HG02973 (cell line): ENCODE results near the gene TENM4.

Source experiments
- ATAC-seq: cut with Tn5 transposase; IDR thresholded peaks from one replicate; pipeline ENCODE4 v1.9.1; 2021; ENCODE audit warnings: moderate library complexity; ENCODE audit not compliant: unreplicated experiment

The TENM4 gene

DNA sequence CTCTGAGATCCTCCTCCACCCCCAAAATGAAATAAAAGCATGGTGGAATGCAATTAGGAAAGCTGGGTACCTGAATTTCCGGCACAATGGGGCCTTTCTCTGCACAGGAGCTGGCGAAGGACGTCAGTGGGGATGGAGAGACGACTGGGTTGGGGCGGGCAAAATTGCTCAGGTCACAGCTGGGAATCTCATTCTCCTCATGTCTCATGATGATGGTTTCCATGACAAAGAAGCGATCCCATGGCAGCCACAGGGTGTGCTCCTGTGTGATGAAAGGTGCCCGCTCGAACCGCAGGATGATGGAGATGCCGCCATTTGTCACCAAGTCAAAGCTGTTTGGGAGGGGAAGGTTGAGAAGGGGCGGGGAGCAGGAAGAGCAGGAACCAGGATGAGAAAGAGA, 708.6 kb downstream of the TENM4 start:
- no peak for ATAC-seq

DNA sequence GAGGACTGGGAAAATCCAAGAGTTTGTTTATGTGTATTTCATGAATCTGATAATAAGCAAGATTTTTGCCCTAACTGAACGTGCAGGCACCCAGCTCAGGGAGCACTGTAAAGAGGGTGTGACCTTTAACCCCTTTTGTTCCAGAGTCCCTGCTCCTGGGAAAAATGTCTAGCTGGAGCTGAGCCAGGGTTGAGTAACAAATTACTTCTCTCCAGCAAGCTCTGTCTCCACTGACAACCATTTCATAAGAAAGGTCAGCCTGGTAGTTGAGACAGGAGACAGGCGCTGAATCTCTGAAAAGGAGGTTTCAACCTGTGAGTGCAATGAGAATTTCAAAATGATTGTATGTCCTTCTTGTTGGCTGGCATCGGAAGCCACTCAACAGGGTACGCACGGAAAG, 709.8 kb downstream of the TENM4 start:
- ATAC-seq = no peak

DNA sequence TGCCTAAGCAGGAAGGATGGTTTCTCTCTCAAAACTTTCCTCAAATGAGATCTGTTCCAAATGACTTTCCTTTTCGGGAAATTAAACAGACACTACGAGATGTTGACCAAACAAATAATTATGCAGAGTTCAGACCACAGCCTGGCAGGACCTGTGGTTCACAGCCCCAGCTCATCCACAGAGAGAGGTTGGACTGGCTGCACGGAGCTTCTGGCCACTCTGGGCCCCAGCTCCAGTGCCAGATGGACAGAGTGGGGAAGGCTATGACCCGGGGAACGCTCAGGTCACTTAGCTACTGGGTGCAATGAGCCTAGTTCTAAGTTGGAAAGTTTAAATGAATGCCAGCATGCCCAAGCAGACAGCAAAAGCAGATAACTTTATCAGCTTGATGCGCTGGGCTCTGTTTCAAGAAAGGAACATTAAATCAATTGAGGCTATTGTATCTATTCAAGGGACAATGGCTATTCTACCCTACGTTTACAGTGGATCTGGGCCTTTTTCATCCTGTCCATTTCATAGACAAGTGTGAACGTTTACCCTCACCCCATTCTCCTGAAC, 710.5 kb downstream of the TENM4 start:
- no peak for ATAC-seq

DNA sequence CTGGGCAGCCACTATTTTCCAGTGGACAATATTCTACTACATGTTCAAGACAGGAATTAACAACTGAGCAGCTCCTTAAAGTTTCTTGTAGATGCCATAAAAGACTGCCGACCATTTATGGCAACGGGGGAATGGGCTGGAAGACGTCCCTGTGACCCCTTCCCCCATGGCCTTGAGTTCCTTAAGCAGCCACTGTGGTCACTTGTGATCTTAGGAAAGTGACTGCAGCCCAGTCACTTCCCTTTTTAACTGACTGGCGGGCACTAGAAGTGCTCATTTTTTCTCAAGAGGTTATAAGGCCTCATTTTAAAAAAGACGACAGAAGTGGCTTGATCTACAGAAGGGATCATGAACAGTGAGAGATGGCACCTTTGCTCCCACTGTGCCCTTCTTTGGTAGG, 713.0 kb downstream of the TENM4 start:
- ATAC-seq = no peak

DNA sequence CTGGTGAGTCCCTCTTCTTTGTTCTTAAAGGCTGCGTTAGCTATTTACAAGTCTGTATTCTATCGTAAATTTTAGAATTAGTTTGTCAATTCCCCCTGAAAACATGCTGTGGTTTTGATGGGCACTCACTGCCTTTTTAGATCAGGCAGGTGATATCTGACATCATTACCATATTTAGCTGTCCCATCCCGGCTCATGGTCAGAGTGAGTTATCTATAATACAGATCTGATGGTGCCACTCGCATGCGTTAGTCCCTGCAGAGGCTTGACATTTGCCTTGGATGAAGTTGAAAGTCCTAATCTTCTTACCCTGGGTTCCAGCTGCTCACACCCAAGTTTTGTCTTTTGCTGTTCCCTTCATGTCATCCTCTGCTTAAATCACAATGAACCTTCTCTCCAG, 715.6 kb downstream of the TENM4 start:
- no peak for ATAC-seq

DNA sequence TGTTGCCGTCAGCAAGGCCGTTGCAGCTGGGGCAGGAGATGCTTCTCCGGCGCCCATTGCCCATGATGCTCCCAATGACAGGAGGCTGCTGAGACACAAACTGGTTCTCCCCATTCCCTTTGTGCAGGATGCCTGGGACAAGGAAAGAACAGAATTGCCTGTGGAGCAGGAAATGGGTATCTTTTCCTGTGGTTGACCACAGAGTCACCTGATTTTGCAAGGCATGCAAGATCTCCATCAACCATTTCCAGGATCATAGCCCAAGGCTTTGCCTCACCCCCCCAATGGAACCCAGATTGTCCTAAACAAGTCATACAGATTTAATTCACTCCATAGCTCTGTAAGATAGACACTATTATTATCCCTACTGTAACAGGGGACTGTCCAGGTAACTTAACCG, 718.0 kb downstream of the TENM4 start:
- ATAC-seq = no peak

DNA sequence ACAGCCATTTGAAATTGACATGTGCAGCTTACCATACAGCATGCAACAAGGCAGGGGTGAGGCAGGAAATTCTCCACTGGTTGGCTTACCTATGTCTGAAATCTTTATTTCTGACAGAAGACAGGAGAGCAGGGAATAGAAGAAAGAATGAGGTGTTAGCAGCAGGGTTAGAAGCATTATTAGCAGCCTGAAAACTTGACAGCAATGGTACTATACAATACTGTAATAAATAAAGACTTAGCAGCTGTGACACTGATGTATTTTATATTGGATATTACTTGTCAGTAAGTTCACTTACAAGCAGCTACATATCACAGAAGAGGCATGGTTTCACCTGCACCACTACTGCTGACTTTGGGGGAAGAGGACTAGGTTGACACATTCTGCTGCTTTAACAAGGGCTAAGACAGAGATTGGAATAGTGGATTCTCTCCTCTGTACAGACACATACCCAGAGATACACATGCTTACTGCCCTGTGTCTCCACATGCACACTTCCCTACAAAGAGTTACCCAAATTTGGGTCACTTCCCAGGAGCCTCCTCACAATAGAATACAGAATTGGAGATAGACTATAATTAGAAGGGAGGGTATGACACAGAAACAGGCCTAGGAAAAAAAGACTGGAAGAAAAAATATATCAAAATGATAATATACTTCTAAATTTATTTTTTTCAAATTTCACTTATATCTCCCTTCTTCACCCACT, 720.4 kb downstream of the TENM4 start:
- ATAC-seq = no peak

DNA sequence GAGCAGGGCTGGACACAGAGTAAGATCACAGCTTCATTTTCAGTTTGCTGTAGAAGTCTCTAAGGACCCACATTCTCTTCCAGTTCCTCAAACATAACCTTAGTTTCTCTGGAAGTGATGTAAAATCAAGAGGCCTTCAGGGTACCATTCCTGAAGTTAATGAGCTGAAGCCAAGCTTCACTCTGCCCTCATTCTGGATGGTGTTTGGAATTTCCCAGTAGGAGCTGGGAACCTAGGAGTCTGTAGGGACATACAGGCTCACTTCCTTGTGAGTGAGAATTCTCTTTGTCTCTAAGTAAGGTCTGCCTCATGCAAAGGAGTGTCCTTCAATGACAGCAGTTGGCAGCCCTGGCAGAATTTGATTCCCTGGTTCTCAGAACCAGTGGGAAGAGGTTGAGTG, 723.8 kb downstream of the TENM4 start:
- no peak for ATAC-seq

DNA sequence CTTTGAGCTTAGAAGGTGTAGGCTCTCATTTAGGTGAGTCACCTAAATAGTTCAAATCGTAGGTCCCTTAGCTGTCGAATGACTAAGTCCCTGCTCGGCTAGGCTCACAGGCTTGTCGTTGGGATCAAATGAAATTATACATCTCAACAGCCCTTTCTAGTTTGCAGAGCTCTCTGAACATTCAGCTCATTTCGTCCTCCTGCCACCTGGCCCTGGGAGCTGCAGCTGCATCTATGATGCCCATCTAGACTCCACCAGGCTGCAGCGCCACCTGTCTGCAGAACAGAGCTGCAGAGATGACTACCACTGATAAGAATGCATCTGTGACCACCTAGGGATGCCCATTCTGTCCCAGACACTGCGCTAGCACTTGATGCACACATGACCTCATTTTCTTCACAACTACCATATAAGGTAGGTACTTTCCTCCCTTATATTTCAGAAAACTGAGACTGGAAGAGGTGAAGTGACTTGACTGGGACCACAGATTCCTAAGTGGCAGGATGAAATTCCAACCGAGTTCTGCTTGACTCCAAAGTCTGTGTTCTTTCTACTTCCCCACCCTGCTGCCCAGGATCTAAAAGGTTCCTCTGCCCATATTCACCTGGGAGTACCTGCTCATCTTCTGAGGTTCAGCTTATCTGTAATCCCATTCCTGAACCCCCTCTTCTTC, 725.1 kb downstream of the TENM4 start:
- ATAC-seq = peak; percentile 75

DNA sequence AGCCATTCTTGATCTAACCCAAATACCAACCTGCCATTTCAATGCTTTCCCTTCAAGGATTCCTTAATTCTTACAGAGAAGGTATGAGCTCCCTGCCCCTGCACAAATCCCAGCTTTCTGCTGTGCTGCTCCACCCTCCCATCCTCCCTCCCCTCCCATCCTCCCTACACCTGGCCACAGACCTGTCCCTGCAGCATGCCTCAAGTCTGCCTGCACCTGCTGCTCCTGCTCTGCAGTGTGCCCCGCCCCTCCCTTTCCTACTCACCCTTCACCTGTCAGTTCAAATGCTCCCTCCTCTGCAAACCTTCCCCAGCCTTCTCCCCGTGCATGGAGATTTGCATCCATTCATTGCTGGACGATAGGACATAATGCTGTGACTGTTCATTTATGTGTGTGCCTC, 726.3 kb downstream of the TENM4 start:
- no peak for ATAC-seq

DNA sequence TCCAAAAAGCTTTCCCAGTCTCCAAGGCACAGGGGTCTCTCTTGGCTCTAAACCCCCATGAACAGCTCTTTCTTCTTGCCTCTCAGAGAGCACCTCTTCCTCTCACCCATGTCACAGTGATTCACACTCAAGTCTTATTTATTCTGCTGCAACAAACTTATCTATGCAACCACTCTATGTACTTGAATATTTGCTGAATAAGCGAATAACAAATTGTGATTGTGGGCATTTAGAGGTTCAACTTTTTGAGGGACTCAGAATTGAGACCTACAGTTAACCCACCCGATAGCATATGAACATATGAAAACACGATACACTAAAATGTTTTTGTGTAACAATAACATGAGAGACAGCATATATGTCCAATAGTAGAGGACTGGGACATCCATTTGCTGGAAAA, 729.1 kb downstream of the TENM4 start:
- ATAC-seq = no peak

DNA sequence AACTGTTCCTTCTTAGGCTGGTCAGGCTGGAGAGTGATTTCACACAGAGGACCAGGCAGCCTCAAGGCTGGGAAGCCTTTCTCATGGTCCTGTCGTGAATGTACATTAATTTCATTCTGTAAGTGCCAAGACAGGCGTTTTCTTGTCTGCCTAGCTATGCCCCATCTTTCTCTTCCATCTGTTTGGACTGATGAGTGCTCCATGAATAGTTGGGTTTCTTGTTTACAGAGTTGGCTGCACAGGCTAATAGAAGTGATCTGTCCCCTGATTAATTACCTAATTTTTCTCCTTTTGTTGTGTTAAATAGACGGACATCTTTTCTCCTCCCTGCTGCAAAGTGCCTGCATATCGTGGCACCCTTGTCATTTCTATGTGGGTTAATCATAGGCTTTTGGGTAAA, 730.4 kb downstream of the TENM4 start:
- ATAC-seq = no peak

DNA sequence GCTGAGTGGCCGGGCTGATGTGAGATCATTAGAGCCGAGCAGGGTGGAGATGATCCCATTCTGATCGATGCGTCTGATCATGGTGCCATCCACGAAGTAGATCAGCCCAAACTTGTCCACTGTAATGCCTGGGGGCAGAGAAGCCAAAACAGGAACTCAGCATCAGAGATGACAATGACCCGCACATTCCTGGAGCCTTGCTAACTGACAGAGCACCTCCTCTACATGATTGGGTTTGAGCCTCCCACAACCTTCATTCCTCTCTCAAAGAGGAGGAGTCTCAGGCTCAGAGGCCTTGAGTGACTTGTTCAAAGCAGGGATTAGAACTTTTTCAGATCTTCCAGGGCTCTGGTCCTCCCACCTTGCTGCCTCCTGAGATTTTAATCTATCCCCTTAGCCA, 732.4 kb downstream of the TENM4 start:
- ATAC-seq = no peak

DNA sequence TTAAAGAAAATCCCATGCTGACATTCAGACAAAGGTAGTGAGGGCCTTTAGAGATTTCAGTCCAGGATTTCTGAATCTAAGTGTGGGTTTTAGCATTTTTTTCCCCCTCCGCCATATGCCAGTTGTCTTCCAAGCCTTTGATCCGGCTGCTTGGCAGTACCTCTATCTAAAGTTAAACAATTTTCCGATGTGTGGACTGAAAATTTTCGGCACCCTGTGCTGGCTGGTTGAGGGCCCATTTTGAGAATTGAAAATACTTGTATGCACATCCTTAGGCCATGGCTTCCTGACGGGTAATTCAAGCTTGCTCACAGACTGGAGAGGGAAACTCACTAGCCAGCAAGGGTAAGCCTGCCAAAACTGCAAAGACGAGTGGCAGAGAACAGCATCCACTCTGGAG, 734.3 kb downstream of the TENM4 start:
- ATAC-seq = no peak

DNA sequence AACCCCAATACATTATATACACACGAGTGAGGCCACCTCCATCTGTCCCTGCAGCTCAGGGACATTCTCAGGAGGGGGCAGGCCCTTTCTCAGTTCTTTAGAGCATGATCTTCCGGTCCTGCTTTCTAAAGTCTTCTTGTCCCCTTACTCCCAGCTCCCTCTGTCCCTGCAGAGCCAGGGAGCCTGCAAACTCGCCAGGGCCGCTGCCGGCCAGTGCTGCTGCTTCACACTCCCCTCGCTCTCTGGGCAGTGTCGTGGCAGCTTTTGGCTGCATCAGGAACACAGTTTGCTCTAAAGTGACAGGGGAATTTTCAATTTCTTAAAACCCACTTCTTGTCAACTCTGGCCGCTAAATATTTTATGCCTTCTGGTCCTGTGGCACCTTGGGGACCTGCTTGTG, 736.0 kb downstream of the TENM4 start:
- no peak for ATAC-seq

DNA sequence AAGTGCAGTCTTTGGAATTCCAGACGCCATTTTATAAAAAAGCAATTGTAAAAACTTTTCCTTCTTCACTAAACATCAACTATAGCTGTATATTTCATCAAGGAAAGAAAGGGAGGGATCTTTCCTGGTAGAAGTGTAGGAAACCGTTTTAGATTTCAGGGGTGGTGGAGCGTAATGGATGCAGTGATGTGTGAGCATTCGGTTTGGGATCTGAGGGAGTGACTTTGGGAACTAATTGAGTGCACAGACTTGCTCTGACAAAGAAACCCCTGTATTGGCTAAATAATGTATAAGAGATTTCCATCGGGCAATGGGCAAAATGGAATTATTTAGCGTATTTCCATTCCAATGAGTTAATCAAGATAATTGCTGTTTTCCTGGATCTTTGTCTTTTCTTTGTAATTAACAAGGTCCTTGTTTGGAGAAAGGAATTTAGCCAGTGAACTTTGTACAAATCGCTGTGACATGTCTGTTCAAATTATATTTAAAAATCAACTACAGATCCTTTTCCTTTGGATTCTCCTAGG, 741.2 kb downstream of the TENM4 start:
- ATAC-seq = no peak

DNA sequence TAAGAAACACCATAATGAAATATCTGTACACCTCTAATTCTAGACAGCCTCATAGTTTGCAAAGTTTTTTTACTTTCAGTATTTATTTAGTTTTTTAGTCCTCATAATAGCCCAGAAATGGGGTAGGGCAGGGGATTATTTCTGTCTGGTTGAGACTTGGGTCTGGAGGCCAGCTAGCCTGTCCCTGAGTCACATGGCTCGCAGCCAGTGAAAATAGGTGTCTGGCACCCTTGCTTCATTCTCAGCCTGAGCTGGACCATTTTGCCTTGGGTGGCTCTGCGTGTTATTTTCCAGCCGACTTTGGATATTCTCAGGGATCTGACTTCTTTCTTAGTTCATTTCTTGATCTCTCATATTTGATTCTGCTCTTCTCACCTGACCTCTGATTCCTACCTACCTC, 742.2 kb downstream of the TENM4 start:
- no peak for ATAC-seq

DNA sequence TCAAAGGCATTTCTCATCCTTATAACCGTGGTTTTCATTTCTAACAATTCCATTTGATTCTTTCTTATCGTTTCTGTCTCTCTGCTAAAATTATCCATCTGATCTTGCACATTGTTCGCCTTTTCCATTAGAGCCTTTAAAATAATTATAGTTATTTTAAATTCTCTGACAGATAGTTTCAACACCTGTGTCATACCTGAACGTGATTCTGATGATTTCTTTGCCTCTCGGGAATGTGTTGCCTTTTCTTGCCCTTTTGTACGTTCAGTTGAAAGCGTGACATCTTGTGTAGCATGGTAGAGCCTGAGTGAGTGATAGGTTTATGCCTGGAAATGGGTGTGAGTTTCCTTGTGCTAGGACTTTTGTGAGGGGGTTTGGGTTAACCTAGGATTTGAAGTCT, 744.7 kb downstream of the TENM4 start:
- no peak for ATAC-seq

DNA sequence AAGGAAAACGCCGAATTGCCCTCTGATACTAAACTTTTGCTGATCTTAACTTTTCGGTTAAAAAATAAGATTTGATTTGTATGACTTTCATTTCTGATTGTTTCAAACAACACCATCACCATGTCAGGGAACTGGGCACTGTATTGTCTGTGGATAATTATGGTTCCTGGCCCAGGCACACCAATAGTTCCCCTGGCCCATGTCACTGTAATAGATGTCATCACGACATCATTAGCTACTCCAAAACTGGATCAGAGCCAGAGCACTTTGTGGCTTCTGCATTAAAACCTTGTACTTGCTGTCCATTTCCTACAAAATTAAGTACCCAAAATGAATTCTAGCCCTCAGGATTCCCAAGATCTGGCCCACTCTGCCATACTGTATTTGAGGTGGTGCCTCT, 746.7 kb downstream of the TENM4 start:
- no peak for ATAC-seq

DNA sequence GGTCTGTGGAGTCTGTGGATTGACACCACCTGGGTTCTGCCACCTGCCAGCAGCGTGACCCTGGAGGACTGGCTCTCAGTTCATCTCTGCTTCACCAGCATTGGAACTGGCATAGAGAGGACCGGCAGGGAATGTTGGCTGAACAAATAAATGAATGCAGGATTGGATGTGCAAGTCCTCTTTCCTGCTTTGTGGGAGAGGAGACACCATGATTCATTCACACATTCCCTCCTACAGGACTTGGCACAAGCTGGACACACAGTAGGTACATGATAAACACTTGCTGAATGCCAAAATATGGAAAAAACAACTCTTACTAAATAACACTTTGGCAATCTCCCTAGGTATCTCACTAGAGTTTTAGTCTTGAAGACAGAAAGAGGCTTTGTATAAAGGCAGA, 749.6 kb downstream of the TENM4 start:
- no peak for ATAC-seq

DNA sequence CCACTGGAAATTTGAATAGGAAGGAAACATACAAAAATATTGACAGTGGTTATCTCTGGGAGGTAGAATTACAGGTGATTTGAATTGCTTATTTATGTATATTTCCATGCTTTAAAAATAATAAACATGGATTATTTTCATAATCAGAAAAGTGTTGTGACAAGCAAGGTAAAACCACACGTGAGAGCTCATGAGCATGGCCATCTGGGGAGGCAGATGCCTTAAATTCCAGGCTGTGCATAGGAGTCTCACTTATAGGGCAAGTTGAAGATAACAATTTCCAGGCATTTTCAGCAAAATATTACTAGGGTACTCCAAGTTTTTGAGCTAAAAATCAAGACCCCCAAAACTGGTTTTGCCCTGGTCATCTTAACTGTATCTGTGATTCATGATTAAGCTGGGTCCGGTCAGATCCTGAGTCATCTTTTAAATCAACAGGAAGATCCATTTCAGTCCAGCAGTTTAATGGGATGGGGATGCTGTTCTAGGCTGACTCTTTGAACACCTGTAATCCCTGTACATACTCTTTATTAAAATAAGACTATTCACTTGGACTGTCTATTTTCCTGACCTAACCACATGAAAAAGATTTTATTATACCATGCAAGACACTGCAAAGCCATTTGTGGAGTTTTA, 750.4 kb downstream of the TENM4 start:
- ATAC-seq = no peak

DNA sequence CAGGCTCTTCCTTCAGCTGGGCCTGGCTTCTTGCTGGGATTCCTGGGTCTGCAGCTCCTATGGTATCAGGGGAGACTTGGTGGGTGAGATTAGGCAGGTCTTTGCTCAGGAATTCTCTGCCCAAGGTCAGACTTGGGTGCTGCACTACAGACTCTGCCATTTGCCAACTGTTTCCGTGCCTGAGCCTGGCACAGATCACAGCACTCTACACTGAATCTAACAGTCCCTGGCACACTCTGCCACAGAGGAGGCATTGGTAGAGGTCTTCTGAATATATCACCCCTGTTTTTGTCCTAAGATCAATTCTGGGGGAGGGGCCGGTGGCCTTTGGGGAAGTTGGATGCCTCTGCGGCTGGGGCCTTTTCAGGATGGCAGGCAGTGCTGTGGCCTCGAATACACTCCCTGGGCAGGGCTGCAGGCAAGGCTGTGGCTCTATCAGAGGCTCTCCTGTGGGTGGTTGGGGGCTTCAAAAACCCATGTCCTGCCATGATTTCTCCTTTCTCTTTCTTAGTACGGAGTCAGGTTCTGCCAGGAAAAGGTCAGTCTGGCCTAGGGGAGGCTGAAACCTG, 751.2 kb downstream of the TENM4 start:
- ATAC-seq = no peak
